A549 (cell line): Measurements from ENCODE around the gene DECR2.

ENCODE experiments used
- CTCF ChIP-seq: fragments of >200 bp; sonication (Bioruptor Twin); formaldehyde crosslinking; IDR thresholded peaks from 3 replicates; pipeline ENCODE4 v1.5.1; 2016
- EP300 ChIP-seq, 2 experiments: fragments of >200 bp; sonication (Bioruptor Twin); formaldehyde crosslinking; IDR thresholded peaks; 2 replicates in 1 of 2; 3 replicates in 1 of 2; pipeline ENCODE4 v1.6.1; 2016 to 2017
- JUN ChIP-seq, 2 experiments: fragments of >200 bp; sonication (Bioruptor Twin); formaldehyde crosslinking; IDR thresholded peaks; 2 replicates in 1 of 2; 3 replicates in 1 of 2; pipeline ENCODE4 v1.6.1; 2016 to 2017
- KDM1A ChIP-seq: fragments of 200-600 bp; sonication (generic); IDR thresholded peaks from 2 replicates; pipeline ENCODE4 v1.6.1; 2016; ENCODE audit warnings: low read depth, mild to moderate bottlenecking
- POLR2A ChIP-seq: IDR thresholded peaks from 2 replicates; pipeline ENCODE4 v1.6.1; 2012; ENCODE audit warnings: mild to moderate bottlenecking, low read length
- RARB ChIP-seq: fragments of 250-450 bp; sonication (Bioruptor Pico); IDR thresholded peaks from 2 replicates; pipeline ENCODE4 v1.8.0; 2021; ENCODE audit warnings: mild to moderate bottlenecking, moderate library complexity
- SMC3 ChIP-seq: fragments of >200 bp; sonication (Bioruptor Twin); formaldehyde crosslinking; IDR thresholded peaks from 3 replicates; pipeline ENCODE4 v1.6.1; 2018; ENCODE audit warnings: inconsistent platforms
- SREBF2 ChIP-seq: fragments of 450-650 bp; IDR thresholded peaks from 2 replicates; pipeline ENCODE4 v1.6.1; 2014; ENCODE audit warnings: mild to moderate bottlenecking, moderate library complexity
- USF2 ChIP-seq: fragments of 450-650 bp; IDR thresholded peaks from 2 replicates; pipeline ENCODE4 v1.6.1; 2014; ENCODE audit warnings: antibody characterized with exemption

- TF ChIP-seq KDM1A (no peak), SMC3 (no peak), SREBF2 (no peak), CTCF (no peak), JUN (IDR thresholded peaks at IDR 0.05) (peak in 1 of 2 experiments; percentile 83; a peak in 3 of 5 replicates), POLR2A (peak; percentile 47; the same call in 1 of the 2 replicates), EP300 (IDR thresholded peaks at IDR 0.05) (no peak), RARB (CRISPR knock-in tag) (no peak), USF2 (no peak)
These were observed 19.6 kb upstream of the DECR2 start, which contains the start of gene PGAP6 for GRCh38 chr16:381789-382717.
